Suprapubic skin (tissue), 4 donors: ENCODE results near the gene VGF. TPM values are rescaled to one million over a fixed set of nuclear protein-coding genes. Genes with fewer than 3 reads are reported as not detected.
A peak's percentile ranks its signal among the peaks of the same experiment; 100 is the strongest.

ENCODE experiments used
- DNase-seq, 2 donors: peaks; one replicate each; pipeline ENCODE4 v3.0.0-alpha.2; 2019; ENCODE audit warnings: low spot score in 2 of 2
- H3K27ac ChIP-seq: fragments of 200-600 bp; sonication (generic); one replicate; pipeline ENCODE4 v1.5.1; 2019
- H3K27me3 ChIP-seq: fragments of 200-600 bp; sonication (generic); one replicate; pipeline ENCODE4 v1.5.1; 2019
- H3K36me3 ChIP-seq: fragments of 200-600 bp; sonication (generic); one replicate; pipeline ENCODE4 v1.5.1; 2019
- H3K4me1 ChIP-seq: fragments of 200-600 bp; sonication (generic); one replicate; pipeline ENCODE4 v1.5.1; 2019
- H3K4me3 ChIP-seq: fragments of 200-600 bp; sonication (generic); one replicate; pipeline ENCODE4 v1.5.1; 2019; ENCODE audit warnings: mild to moderate bottlenecking
- H3K9me3 ChIP-seq: fragments of 200-600 bp; sonication (generic); one replicate; pipeline ENCODE4 v1.5.1; 2019
- EP300 ChIP-seq: sonication (generic); formaldehyde crosslinking; IDR thresholded peaks from one replicate; pipeline ENCODE4 v1.6.1; 2017; ENCODE audit warnings: antibody characterized with exemption
- POLR2A ChIP-seq, 2 donors: fragments of 450-650 bp; IDR thresholded peaks; one replicate each; pipeline ENCODE4 v1.6.1; 2017; ENCODE audit warnings: antibody characterized with exemption in 2 of 2, mild to moderate bottlenecking in 2 of 2, moderate library complexity in 2 of 2
- POLR2AphosphoS5 ChIP-seq, 3 donors: sonication (generic); formaldehyde crosslinking; IDR thresholded peaks; one replicate each; pipeline ENCODE4 v1.6.1; 2017; ENCODE audit warnings: antibody characterized with exemption in 3 of 3
- WGBS: methylation state at CpG from one replicate; pipeline ENCODE4 v1.1.5; 2018; 5-methylcytosine and 5-hydroxymethylcytosine counted together
- total RNA-seq, 4 donors: library from RNA; depleted of rRNA; stranded (reverse); fragments of >200 nt; gene quantifications; one replicate each; pipeline ENCODE4 v1.1.0, GENCODE V29; 2016
- TF ChIP-seq, protein P1 (sequence below), 2 donors: fragments of 200-600 bp in 1 of 2; fragments of 450-650 bp in 1 of 2; sonication (generic) in 1 of 2; IDR thresholded peaks; one replicate each; pipeline ENCODE4 v1.5.1; 2016 to 2019; ENCODE audit warnings: antibody characterized with exemption in 2 of 2, mild to moderate bottlenecking in 1 of 2, moderate library complexity in 1 of 2

Gene VGF
- total RNA-seq, 4 donors from 2014 or later = 0.38 to 0.99 (median 0.59) TPM; not detected in 1

DNA sequence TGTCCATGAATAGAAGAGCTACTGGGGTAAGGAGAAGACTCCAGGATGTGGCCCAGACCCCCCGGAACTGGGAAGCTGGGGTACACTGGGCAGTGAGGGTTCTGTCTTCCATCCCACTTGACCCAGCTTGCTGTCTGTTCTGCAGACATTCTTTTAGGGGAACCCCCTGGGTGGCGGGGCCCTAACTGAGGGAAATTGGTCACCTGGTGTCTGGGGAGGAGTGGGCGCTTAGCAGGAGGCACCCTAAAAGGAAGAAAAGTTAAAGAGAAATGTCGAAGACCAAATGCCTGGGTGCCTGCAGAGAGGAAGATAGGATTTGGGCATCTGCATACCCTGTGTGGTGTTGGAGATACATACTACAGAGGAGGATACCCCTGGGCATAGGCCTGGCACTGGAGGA is 10.1 kb downstream of the VGF start:
- peaks cover 18% of the 10 kb centered on the region for H3K4me1 ChIP-seq
- no peaks in the 10 kb centered on the region for H3K9me3 ChIP-seq
- TF ChIP-seq POLR2AphosphoS5 (IDR thresholded peaks at IDR 0.05) = no peak
- TF ChIP-seq, protein P1, sequence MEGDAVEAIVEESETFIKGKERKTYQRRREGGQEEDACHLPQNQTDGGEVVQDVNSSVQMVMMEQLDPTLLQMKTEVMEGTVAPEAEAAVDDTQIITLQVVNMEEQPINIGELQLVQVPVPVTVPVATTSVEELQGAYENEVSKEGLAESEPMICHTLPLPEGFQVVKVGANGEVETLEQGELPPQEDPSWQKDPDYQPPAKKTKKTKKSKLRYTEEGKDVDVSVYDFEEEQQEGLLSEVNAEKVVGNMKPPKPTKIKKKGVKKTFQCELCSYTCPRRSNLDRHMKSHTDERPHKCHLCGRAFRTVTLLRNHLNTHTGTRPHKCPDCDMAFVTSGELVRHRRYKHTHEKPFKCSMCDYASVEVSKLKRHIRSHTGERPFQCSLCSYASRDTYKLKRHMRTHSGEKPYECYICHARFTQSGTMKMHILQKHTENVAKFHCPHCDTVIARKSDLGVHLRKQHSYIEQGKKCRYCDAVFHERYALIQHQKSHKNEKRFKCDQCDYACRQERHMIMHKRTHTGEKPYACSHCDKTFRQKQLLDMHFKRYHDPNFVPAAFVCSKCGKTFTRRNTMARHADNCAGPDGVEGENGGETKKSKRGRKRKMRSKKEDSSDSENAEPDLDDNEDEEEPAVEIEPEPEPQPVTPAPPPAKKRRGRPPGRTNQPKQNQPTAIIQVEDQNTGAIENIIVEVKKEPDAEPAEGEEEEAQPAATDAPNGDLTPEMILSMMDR (IDR thresholded peaks at IDR 0.05) = no peak
- TF ChIP-seq POLR2A (IDR thresholded peaks at IDR 0.05) = no peak
- no peak for TF ChIP-seq EP300
- H3K27ac ChIP-seq = no peak overlapping the region
- 45% methylated on average over 4 of the region's 4 CpGs for WGBS
- peaks cover 35% of the 10 kb centered on the region for H3K36me3 ChIP-seq
- H3K4me3 ChIP-seq = peak overlapping the region; percentile 92
- no peak for DNase-seq
- H3K27me3 ChIP-seq = no peaks in the 10 kb centered on the region

DNA sequence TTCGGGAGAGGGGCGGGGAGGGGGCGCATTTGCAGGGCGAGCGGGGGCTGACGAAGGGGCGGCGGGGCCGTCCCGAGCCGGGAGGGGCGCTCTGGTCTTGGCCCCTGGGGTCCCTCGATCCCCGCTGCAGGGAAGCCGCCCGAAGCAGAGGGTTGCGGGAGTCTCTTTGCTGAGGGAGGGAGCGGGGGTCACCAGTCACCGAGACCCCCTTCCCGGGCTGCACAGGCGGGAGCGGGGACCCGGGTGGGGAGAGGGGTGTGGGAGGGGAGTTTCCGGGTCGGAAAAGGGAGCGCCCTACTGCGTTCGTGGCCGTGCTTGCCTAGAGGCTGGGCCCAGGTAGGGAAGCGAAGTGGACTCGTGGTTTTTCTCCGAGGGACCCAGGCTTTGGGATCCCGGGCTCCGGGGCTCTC is 10.7 kb downstream of the VGF start:
- 0% methylated on average over 10 of the region's 34 CpGs for WGBS
- peaks cover 18% of the 10 kb centered on the region for H3K4me1 ChIP-seq
- no peaks in the 10 kb centered on the region for H3K9me3 ChIP-seq
- TF ChIP-seq POLR2AphosphoS5 (IDR thresholded peaks at IDR 0.05) = no peak
- TF ChIP-seq POLR2A (IDR thresholded peaks at IDR 0.05) = no peak
- no peak for TF ChIP-seq EP300
- TF ChIP-seq, protein P1 (IDR thresholded peaks at IDR 0.05) = no peak
- DNase-seq = no peak
- peaks cover 28% of the 10 kb centered on the region for H3K36me3 ChIP-seq
- H3K27ac ChIP-seq = no peak overlapping the region
- peak overlapping the region; percentile 92 for H3K4me3 ChIP-seq
- H3K27me3 ChIP-seq = no peaks in the 10 kb centered on the region

DNA sequence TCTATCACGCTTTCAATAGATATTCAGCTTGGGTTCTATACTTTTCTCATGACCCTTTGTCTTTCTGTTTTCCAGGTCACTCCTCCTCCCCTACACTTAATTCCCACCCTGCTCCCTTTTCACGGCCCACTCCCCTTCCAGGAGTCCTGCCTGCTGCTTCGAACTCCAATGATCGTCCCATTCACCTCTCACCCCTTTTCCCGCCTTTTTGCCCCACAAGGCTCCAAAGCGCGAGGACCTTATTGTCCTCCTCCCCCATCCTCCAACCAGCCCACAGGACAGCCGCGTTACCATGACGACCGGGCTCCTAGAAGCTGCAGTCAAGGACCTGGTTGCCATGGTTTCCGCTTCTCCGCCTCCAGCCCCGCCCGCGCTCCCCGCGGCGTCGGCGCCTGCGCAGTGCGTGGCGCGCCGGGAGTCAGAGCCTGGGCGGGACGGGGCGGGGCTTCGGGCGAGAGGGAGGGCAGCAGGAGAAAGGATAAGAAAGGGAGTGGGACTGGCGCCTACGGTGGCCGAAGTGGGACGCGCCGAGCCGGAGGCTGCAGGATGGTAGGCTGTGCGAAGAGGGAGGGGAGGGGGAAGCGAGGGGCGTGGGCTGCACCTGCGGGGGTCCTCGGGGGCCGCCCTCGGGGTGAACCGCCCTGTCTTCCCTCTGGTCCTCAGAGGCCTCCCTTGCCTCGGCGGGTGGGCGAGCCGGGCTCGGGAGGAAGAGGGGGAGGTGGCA is 11.2 kb downstream of the VGF start, which contains the start of gene AP1S1:
AP1S1 (plus strand) TSS at position 508 of the 724 bp plus-strand sequence; CDS start at position 547, 39 bp downstream.
- Histone ChIP-seq H3K27me3 (no peaks in the 10 kb centered on the region), H3K4me3 (peak within 1 kb of the TSS; percentile 92), H3K4me1 (peaks cover 18% of the 10 kb centered on the region), H3K36me3 (peaks cover 23% of the 10 kb centered on the region), H3K9me3 (no peaks in the 10 kb centered on the region), H3K27ac (no peak within 1 kb of the TSS)
- WGBS = 5% methylated on average over 39 of the region's 51 CpGs
- no peak for TF ChIP-seq POLR2AphosphoS5 (IDR thresholded peaks at IDR 0.05)
- TF ChIP-seq POLR2A (IDR thresholded peaks at IDR 0.05) = no peak
- no peak for TF ChIP-seq EP300
- TF ChIP-seq, protein P1 (IDR thresholded peaks at IDR 0.05) = no peak
- DNase-seq = peak; percentile 93 to 94

DNA sequence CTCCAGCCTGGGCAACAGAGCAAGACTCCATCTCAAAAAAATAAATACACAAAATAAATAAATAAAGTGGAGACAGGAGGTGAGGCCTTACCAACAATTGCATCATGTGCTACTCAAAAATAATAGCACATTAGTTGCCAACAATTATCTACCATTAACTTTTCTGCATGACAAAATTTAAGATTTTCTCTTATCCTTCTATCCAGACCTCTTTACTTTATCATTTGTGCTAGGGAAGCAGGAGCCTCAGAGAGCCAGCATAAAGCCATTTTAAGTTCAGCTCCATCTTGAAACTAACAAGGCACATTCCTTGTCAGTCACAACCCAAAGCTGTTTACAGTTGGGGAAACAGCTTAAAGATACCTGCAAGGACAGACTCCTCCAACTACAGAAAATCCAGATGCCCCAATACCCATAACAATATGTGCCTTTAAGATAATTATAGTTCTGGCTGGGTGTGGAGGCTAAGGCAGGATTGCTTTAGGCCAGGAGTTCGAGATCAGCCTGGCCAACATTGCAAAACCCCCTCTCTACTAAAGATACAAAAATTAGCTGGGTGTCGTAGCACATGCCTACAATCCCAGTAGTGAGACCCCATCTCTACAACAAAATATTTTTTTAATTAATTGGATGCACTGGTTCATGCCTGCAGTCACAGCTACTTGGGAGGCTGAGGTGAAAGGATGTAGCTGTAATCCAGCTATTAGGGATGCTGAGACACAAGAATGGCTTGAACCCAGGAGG is 13.3 kb downstream of the VGF start:
- Histone ChIP-seq H3K27me3 (no peaks in the 10 kb centered on the region), H3K36me3 (peaks cover 2% of the 10 kb centered on the region), H3K27ac (no peak overlapping the region), H3K4me3 (no peak overlapping the region), H3K9me3 (no peaks in the 10 kb centered on the region), H3K4me1 (peaks cover 18% of the 10 kb centered on the region)
- TF ChIP-seq, protein P1 (IDR thresholded peaks at IDR 0.05) = no peak
- no peak for TF ChIP-seq EP300
- TF ChIP-seq POLR2AphosphoS5 (IDR thresholded peaks at IDR 0.05) = no peak
- no peak for TF ChIP-seq POLR2A (IDR thresholded peaks at IDR 0.05)
- 73% methylated on average over 2 of the region's 2 CpGs for WGBS
- no peak for DNase-seq
